GM15510 (cell line): ENCODE data around the gene RSU1.

Experiments
- POLR2A ChIP-seq: IDR thresholded peaks from 3 replicates; pipeline ENCODE4 v1.6.1; 2011; ENCODE audit warnings: borderline replicate concordance; ENCODE audit not compliant: insufficient read length; ENCODE audit errors: extremely low read depth

The RSU1 gene

GRCh38 chr10:16545116-16545736 lies 272.0 kb downstream of the RSU1 start:
- no peak for TF ChIP-seq POLR2A

DNA sequence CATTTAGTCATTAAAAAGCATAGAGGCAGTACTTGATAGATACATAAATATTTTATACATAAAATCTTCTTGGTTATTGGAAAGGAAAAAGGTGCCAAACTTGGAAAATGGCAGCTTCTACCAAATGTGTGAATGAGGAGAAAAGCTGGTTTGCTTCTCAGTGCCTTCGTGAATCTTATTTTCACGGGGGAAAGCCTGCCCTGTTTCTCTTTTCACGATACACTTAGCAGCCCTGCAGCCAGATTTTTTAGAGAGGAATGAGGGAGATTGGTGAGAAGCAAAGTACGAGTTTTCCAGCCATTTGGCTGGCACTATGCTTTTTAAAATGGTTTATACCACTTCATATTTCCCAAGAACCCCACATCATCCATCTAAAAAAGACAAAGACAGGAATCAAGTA lies 272.6 kb downstream of the RSU1 start:
- no peak for TF ChIP-seq POLR2A

DNA sequence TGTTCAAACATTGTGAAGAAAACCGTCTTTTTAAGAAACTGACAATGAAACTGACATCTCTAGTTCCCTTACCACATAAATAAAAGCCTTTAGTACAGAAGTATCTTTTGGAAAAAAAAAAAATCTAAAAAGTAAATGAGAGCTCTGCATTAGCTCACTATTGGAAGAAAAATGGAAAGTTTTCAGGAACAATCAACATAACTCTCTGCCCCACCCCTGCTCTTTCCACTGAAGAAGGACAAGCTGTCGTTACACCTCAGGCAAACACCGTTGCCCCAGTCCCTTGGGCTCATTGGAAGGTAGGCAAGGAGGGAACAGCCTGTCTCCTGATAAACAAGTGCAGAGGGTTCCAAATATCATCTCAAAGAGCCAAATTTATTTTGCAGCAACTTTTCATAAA lies 273.1 kb downstream of the RSU1 start:
- TF ChIP-seq POLR2A: no peak
